NCI-H187 treated with DMSO at 0.1 percent for 48 hours (cell line): ENCODE results near the gene ABHD12.

ENCODE experiments used
- DNase-seq: peaks from one replicate; lab custom pipeline; 2025; lab: John Stamatoyannopoulos, UW

The ABHD12 gene

DNA sequence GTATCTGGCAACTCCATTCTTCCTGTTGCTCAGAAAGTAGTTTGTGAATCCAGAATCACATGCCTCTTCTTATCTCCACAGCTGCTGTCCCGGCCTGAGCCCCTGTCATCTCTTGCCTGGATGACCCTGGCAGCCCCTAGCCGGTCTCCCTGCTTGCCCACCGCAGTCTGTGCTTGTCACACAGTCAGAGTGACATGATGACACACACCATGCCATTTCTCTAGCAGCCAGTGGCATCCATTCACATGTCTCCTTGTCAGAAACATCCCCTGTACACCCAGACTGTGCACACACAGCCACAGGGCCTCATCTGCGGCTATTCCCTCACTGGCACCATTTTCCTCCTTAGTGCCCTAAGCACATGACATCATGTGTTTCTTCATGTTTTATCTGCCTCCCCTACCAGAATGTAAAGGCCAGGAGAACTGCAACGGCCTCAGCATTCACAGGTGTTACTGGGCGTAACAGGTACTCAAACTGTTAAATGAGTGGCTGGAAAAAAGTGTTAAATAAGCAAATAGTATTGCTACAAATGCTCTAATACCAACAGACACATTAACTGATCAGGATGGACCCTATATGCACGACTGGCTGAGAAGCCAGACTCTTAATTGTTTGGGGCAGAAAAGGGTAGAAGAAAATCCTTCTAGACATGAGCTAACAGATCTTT lies 9.6 kb downstream of the ABHD12 start:
- no peak for DNase-seq

GRCh38 chr20:25378884-25379733 lies 11.5 kb downstream of the ABHD12 start:
- DNase-seq, result no peak

- DNase-seq, result no peak
These were observed 12.3 kb downstream of the ABHD12 start for GRCh38 chr20:25378189-25378883.

GRCh38 chr20:25376886-25377285 lies 13.7 kb downstream of the ABHD12 start:
- no peak for DNase-seq

- no peak for DNase-seq
These were observed 14.4 kb downstream of the ABHD12 start for GRCh38 chr20:25376236-25376635.

DNA sequence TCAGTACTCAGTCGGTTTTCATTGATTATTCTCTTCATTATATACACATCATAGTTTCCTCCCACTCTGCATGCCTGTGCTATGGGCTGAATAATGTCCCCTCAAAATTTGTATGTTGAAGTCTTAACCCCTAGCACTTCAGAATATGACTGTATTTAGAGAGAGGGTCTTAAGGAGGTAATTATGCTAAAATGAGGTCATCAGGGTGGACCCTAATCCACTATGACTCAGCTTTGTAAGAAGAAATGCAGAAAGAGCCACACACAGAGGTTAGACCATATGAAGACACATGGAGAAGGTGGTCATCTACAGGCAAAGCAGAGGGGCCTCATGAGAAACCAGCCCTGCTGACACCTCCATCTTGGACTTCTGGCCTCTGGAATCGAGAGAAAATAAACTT lies 15.8 kb downstream of the ABHD12 start:
- no peak for DNase-seq

GRCh38 chr20:25372584-25373336 lies 17.9 kb downstream of the ABHD12 start:
- no peak for DNase-seq

DNA sequence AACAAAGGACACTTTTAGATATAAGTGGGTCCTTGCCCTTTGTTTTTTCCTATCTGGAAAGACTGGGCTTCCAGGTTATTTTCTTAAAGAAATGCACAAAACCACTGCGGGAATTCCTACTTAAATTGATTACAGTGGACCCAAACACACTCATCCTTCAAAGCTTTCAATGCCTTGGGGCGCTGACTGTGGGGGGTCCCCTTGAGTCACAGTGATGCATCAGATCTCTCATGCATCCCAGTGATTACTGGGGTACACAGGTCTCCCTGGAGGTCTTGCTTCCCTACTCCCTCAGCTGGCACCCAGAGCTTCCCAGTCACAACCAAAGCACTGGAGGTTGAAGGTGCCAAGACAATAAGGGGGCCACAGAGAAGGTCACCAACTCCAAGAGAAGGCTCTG lies 20.7 kb downstream of the ABHD12 start:
- DNase-seq, result no peak

GRCh38 chr20:25369529-25369928 lies 21.1 kb downstream of the ABHD12 start:
- DNase-seq, result no peak

DNA sequence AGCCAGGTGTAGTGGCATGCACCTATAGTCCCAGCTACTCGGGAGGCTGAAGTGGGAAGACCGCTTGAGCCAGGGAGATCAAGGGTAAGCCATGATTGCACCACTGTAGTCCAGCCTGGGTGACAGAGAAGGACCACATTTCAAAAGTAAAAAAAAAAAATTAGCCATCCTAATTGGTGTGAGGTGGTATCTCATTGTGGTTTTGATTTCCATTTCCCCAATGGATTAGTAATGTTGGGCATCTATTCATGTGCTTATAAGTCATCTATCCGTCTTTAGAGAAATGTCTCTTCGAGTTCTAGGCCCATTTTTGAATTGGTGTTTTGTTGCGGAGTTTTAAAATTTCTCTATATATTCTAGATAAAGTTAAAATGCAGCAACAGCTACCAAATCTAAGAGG lies 21.7 kb downstream of the ABHD12 start:
- no peak for DNase-seq

- DNase-seq, result no peak
These were observed 22.1 kb downstream of the ABHD12 start for GRCh38 chr20:25368526-25368925.

DNA sequence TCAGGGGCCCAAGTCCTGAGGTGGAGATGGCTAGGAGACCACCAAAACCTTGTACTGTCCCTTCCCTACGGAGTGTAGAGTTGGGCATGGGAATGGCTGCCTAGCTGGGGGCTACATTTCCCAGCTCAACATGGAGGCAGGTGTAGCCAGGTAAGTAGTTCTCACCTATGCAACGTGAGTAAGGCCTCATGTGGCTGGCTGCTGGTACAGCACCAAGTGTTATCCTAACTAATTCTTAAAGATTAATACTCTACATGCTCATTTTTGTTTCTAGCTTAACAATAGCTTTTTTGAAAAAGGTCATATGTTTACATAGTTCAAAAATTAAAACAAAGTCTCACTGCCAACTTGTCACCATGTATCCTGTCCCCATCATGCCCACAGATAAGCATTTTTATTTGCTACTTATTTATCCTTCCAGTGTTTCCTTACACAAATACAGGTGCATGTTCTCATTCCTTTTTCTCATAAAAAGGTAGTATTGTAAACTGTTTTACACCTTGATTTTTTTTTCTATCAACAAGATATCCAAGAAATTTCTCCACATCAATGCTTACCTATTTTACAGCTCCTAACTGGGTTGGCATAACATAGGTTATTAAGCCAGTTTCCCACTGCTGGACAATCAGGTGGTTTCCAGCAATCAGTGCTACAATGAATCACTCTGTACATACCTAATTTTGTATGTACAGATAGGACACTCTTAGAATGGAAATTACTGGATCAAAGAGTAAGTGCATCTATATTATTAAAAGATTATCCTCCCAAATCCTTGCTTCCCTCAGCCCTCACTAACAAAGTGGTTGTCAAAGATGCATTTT lies 25.5 kb downstream of the ABHD12 start:
- no peak for DNase-seq

GRCh38 chr20:25364180-25364788 lies 26.4 kb downstream of the ABHD12 start:
- DNase-seq, result no peak

- DNase-seq, result no peak
These were observed 29.4 kb downstream of the ABHD12 start for GRCh38 chr20:25361287-25361683.

GRCh38 chr20:25360631-25361286 lies 29.9 kb downstream of the ABHD12 start:
- no peak for DNase-seq

- no peak for DNase-seq
These were observed 34.2 kb downstream of the ABHD12 start for GRCh38 chr20:25356271-25356933.

GRCh38 chr20:25355866-25356265 lies 34.8 kb downstream of the ABHD12 start:
- DNase-seq, result no peak

GRCh38 chr20:25355011-25355595 lies 35.5 kb downstream of the ABHD12 start:
- DNase-seq, result no peak
